Measurements from ENCODE around the gene SET.

GRCh38 chr9:128690684-128691034 lies 1.6 kb downstream of the SET start:
- TF ChIP-seq CTCF (IDR thresholded peaks at IDR 0.05) (no peak), POLR2A (IDR thresholded peaks at IDR 0.05) (no peak)
